SKM-1 (cell line): ENCODE results near the gene PLA2G2F.

ENCODE experiments used
- DNase-seq: peaks from one replicate; lab custom pipeline; 2025; ENCODE audit not compliant: unreplicated experiment; lab: John Stamatoyannopoulos, UW

Gene PLA2G2F

DNA sequence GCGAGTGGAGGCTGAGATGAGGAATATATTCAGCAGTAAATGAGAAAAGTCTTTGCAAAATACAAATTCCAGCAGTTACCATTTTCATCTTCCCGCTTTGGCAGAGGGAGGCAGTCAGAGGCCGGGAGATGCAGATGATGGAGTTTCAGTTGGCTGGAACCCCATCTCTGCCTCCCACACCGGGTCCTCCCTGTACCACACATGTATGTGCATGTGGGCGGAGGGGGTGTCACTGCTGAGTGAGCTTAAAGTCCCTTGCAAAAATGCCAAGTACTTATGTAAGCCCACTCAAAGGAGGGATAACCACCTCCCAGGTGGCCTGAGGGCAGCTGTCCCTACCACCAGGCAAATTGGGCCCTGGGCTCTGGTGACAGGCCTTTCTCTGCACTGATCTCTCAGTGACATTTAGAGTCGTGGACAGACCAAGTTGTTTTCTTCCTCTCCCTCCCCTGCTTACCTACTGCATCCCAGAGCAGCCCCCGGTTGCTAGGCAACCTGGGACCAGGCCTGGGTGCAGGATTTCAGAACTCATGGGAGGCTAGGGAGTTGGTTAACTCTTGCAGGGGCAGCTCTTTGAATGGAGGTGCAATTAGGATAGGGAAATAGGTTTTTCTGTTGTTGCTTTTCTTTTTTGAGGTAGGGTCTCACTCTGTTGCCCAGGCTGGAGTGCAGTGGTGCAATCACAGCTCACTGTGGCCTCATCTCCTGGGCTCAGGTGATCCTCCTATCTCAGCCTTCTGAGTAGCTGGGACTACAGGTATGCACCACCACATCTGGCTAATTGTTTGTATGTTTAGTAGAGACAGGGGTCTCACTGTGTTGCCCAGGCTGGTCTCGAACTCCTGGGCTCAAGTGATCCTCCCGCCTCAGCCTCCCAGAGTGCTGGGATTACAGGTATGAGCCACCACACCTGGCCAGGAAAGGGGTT, 29.7 kb downstream of the PLA2G2F start:
- DNase-seq, result no peak

DNA sequence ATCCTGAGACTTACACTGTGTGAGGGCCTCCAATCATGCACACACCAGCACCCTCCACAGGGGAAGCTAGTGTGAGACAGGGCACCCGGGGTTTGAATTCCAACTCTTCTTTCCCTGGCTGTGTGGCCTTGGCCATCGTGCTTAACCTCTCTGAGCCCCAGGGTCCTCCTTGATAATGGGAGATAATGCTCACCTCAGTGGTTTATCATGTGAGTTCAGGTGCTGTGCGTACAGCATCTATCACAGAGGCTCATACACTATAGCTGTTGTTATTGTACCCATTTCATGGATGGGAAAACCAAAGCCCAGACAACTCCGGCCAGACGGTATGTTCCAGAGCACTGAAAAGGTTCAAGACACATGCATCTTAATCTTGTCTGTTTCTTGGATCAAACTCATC, 30.8 kb downstream of the PLA2G2F start:
- DNase-seq, result no peak

DNA sequence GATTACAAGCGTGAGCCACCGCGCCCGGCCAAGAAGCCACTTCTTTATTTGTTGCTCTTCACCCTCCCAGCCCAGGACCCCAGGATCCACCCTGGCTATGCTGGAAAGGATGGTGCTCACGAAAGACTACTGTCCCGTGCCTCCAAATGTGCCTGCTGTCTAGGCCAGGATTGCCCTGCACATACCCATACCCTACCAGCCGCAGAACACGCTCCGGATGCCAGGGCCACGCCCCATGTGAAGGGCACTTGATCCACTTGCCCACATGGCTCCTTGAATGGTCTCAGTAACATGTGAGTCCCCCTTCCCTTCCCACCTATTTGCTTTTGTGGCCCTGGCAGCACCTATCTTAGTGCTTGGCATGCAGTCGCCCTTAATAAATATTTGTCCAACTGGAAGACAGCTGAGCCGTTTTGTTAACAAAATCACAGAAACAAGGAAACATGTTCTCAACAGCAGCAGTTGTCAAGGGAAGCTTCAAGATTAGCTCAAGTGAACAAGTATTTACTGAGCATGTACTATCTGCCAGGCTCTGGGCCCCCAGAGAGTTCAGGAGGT, 33.0 kb downstream of the PLA2G2F start:
- DNase-seq, result no peak

DNA sequence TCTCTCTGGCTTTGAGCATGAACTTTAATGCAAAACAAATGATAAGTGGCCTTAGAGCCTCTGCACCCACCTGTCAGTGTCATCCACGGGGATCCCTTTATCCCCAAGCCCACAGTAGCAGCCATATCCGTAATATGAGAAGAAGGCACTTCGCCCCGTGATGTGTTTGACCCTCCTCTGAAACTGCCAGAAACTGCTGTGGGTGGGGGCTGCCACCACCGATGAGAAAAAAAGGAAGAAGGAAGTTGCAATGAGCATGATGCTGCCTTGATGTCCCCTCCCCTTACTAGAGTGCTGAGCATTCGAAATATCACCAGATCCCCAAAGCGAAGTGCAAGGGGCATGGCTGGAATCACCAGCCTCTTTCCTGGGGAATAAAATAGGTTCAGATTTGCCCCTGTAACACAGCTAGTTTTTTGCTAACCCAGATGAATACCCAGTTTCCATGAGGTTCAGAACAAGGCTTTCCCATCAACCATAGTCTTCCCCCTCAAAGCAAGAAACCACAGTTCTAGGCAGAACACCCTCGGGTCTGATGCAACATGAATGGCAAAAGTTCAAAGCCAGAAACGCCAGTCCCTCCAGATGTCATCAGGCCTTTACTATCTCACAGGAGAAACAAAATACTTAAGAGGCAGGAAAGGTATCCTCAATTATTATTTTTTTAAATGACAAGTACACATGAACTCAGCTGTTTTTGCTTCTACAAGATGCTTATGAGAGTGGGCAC, 36.0 kb downstream of the PLA2G2F start:
- DNase-seq, result peak; percentile 91

DNA sequence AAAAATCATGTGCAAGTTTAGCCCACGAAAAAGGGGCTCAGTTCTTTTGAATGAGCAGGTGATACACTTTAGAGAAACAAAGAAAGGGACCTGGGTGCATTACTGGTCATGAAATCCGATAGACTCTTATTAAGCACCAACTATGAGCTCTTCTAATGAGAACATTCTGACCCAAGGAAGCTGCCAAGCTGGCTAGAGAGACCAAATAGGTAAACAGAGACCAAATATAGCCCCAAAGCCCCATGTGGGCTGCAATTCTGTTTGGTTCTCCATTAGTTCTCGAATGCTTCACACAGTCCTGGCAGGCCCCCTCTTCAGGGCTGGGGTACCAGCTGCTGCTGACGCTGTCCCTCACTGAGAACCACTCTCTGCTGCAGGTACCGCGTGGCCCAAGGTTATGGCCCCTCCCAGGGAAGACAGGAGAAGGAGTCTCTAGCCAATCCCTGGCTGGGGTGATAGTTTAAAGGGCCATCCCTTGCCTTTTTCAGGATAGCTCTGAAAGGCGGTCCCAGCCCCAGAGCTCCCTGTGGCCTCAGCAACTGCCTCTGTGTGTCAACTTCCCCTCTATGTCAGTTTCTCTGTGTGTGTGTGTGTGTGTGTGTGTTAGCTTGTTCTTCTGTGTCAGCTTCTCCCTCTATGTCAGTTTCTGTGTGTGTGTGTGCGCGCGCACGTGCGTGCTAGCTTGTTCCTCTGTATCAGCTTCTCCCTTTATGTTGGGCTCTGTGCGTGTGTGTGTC, 39.7 kb downstream of the PLA2G2F start:
- no peak for DNase-seq

DNA sequence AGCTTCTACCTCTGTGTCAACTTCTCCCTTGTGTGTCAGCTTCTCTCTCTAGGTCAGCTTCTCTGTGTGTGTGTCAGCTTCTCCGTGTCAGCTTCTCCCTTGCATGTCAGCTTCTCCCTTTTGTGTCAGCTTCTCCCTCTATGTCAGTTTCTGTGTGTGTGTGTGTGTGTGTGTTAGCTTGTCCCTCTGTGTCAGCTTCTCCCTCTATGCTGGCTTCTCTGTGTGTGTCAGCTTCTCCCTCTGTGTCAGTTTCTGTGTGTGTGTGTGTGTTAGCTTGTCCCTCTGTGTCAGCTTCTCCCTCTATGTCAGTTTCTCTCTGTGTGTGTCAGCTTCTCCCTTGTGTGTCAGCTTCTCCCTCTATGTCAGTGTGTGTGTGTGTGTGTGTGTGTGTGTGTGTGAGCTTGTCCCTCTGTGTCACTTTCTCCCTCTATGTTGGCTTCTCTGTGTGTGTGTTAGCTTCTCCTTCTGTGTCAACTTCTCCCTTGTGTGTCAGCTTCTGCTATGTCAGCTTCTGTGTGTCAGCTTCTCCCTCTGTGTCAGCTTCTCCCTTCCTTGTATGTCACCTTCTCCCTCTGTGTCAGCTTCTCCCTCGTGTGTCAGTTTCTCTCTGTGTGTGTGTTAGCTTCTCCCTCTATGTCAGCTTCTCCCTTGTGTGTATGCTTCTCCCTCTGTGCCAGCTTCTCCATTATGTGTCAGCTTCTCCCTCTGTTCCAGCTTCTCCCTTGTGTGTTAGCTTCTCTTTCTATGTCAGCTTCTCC, 40.4 kb downstream of the PLA2G2F start:
- no peak for DNase-seq

DNA sequence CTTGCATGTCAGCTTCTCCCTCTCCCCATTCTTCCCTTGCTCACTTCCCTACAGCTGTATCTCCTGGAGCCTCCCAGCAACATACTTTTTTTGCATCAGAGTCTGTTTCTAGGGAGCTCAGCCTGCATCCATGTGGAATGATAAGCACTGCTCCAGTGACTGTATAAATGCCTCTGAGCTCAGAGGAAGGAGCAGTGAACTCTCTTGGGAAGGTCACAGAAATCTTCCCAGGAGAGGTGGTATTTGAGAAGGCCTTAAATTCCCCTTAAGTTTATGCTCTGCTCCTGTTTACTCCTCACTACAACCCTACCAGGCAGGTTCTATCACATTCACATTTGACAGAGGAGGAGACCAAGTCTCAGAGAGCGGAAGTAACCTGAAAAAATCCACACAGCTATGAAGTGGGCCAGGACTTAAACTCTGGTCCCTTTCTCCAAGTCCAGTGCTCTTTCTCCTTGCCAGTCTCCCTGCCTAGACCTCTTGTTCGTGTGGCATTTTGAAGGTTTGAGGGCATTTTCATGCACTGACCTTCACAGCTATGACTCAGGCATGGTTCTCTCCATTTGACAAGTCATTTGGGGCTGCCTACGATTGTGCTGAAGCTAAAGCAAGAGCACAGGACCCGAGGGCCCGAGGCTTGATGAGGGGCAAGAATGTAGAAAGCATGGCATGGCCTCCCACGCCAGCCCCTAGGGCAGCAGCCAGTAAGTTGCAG, 41.2 kb downstream of the PLA2G2F start:
- no peak for DNase-seq

DNA sequence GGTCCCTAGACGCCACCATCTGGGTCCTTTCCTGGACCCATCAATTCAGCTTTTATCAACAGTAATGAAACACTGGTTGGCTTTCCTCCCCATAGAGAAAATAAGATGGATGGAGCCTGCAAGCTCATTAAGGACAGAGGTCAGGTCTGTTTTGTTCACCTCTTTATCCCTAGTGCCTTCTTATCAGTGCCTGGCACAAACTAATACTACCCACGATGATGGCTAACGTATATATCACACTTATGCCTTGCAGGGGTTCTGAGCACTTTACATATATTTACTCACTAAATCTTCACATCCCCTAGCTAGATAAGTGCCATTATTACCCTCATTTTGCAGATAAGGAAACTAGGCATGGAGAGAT, 41.7 kb downstream of the PLA2G2F start:
- no peak for DNase-seq

DNA sequence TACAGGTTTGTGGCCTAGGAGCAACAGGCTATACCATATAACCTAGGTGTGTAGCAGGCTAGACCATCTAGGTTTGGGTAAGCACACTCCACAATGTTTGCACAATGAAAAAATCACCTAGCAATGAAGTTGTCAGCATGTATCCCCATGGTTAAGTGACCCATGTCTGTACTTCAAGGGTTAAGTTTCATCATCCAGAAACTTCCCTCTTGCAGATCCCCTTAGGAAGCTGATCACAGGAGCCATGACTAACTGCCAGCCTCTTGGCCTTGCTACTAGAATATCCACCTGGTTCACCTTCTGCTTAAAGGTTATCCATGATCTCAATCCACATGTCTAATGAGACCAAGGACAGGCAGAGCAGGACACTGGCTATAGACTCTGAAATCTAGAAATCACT, 43.3 kb downstream of the PLA2G2F start:
- no peak for DNase-seq

DNA sequence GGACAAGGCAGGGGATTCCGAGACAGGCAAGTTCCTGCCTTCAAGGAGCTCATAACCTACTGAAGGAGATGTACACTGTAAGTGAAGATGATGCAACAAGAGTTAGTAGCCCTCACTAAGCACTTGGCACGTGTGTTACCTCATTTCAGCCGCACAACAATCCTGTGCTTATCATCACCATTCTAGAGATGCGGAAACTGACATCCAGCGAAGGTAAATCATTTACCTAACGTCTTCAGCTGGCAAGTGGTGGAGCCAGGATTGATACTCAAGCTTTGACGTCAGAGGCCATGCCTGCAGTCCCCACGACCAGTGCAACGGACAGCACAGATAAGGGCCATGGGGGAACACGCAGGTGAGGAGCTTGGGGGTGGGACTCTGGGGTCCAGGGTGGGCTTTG, 43.9 kb downstream of the PLA2G2F start:
- DNase-seq, result no peak

DNA sequence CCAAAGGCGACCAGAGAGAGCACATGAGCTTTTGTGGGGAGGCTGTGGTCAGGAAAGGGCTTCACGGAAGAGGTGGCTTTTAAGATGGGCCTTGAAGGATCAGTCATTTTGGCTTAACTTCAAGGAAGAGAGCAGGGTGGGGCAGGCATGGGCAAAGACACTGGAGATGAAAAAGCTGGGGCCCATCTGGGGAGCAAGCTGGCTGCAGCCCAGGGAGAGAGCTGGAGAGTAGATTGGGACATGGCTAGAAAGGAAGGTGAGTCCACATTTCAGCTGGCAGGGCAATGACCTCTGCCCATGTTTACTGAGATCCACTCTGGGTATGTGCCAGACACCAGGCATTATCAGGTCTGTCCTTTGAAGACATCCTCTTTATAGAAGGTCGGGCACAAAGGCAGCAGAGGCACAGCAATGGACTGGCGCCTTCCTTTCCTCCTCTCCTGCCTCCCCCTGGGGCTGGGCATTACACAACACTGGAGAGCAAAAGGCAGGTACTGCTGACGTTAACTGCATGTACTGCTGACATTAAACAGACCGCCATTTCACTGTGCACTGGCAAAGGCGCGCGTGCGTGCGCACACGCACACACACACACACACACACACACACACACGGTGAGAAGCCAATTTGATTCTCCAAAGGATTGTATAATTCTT, 44.6 kb downstream of the PLA2G2F start:
- DNase-seq, result no peak

DNA sequence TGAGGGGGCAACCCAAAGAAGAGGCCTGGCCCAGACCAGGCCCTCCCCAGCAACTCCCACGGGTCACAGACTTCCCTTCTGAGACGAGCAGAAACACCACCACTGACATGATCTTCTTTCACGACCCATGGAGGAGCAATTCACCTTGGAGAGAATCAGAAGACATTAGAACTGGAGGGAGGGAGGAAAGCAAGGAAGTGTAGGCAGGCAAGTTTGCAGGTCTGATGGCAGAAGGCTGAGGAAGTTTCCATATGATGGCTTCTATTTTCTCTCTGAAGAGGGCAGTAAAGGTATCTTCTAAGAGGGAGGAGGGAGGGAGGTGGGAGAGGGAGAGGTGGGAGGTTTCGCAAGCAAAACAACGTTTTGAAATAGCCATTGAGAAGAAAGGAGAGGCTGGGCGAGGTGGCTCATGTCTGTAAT, 45.4 kb downstream of the PLA2G2F start:
- DNase-seq, result peak; percentile 78

DNA sequence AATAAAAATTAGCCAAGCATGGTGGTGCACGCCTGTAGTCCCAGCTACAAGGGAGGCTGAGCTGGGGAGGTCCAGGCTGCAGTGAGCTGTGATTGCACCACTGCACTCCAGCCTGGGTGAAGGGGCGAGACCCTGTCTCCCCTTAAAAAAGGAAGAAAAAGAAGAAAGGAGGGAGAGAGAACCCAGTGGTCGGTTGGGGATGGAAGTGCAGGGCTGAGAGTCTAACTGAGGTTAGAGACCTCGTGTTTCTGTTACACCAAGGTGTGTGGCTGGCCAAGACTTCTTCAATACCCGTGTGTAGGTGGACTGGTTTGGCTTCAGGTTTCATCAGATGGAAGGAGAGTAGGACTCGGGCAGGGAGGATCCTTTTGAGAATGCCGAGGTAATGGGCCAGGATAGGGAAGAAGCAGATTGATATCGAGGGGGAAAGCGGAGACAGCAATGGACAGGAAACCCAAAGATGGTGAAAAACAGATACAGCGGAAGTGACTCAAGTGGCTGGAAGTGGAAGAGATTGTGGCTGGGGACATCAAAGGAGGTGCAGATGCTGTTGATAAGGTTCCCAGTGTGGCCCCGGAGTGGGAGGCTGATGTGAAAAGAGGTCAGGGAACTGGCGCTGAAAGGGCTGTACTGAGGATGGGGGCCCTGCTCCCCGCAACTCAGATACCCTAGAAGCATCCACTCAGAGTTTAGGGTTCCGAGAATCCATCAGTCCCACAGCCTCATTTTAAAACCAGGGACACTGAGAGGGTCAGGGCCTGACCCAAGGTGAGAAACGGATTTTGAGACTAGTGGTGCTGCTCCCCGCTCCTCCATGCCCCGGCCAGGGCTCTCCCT, 46.1 kb downstream of the PLA2G2F start:
- peak; percentile 71 for DNase-seq

DNA sequence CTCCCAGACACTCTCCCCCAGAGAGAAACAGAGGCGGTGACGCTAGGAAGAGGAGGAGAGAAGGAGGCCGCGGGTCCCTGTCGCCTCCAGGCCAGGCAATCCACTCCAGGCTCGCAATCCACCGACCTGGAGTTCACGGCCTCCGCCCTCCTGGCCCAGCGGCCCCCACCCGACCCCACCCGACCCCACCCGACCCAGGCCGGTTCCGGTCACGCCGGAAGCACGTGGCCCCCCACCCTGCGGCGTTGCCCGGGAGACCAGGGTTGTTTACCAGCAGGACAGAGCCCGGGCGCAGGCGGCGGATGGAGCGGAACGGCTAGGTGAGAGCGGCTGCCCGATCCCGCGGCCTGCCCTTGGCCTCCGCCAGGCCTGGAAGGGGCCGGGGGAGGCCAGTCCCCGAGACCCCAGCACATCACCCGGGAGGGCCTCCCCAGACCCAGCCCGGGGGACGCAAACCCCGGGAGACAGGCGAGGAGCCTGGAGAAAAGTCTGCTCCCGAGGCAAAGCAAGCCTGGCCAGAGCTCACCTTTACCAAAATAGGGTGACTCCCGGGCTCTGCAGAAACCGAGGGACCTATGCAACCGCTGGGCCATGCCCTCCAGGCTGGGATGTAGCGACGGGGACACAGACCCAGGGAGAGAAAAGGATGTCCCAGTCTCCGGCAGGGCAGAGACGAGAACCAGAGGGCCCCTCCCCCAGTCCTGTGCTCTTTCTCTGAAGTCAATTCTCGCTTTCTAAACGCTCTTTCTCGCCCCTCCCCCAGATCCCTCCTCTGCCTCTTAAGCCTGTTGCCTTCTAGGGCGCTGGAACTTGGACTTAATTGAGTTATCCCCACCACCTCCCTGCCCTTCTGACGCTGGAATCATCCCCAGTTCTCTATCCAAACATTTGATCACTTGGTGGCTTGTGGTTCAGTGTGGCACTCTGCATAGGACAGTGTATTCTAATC, 47.0 kb downstream of the PLA2G2F start, which contains the start of the genes PLA2G2C and UBXN10:
PLA2G2C (minus strand) TSS at position 685 of the 949 bp plus-strand sequence. CDS start 9,155 bp downstream, outside the sequence.
UBXN10 (plus strand) TSS at position 263 of the 949 bp plus-strand sequence. CDS start 4,466 bp downstream, outside the sequence.
- DNase-seq, result no peak

DNA sequence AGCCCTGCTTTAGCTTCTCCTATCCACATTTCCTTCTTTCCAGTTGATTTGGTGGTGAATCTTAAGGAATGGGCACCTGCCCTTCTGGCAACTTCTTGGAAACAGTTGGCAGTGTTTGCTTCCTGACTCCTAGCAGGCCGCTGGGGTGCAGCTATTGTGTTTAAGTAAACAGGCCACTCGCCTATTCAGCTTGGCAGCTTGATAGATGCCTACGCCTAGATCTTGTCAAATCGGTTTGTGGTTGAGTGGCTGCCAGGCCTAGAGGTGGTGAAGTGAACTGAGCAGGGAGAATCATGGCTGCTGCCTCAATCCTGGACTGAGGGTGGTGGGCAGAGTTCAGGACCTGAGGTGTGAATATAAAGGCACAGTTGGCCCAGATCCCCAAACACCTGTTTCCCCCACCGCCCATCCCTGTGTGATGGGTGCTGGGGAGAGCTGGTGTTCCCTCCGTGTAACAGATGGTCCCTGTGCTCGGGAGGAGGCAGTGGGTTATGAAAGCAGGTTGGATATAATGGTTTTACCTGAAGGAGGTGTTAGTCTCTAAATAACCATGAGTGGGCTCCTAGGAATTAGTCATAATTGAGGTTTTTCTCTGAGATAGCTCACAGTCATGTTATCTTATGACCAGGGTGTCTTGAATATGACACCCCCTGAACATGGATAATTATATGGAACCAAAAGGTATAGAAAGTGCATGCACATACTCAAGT, 48.1 kb downstream of the PLA2G2F start:
- DNase-seq, result no peak

DNA sequence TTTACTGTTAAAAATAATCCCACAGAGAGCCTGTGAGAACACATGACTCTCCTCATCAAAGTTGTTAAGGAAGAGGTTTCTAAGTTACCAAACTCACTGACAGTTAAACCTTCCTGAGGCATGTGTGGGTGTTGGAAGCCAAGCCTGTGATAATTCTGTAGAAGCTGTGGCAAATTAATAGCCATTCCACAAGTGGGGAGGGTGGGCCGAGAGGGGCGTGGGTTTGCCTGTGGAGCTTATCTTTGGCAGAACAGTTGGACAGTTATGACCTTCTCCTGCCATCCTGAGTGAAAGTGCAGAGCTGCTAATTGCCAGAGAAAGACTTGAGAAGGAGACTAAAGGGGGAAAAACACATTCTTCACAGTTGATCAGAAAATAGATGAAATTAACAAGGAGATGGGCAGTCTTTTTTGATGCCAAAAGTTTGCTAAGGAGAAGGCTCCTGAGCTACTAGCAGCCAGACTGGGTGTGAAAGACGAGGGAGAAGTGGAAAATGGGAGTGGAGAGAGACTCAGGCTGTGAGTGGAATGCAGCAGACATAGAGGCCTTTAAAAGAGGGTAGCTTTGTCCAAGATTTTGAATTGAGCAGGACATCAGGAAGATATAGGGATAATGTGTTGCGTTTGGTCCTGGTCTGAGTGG, 48.8 kb downstream of the PLA2G2F start:
- no peak for DNase-seq
